IPS-11a (cell line): ENCODE measurements around the gene MARCHF2.
A peak's percentile ranks its signal among the peaks of the same experiment; 100 is the strongest.
"Not testable (repeated sequence)": the region's sequence is repeated elsewhere in the genome, so short reads cannot be mapped to it uniquely, and the experiment has no call there.

Experiments
- H3K4me3 ChIP-seq: one replicate; pipeline ENCODE4 v1.5.1; 2013; ENCODE audit warnings: low read depth, low read length, control low read depth

The MARCHF2 gene, protein sequence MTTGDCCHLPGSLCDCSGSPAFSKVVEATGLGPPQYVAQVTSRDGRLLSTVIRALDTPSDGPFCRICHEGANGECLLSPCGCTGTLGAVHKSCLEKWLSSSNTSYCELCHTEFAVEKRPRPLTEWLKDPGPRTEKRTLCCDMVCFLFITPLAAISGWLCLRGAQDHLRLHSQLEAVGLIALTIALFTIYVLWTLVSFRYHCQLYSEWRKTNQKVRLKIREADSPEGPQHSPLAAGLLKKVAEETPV

DNA sequence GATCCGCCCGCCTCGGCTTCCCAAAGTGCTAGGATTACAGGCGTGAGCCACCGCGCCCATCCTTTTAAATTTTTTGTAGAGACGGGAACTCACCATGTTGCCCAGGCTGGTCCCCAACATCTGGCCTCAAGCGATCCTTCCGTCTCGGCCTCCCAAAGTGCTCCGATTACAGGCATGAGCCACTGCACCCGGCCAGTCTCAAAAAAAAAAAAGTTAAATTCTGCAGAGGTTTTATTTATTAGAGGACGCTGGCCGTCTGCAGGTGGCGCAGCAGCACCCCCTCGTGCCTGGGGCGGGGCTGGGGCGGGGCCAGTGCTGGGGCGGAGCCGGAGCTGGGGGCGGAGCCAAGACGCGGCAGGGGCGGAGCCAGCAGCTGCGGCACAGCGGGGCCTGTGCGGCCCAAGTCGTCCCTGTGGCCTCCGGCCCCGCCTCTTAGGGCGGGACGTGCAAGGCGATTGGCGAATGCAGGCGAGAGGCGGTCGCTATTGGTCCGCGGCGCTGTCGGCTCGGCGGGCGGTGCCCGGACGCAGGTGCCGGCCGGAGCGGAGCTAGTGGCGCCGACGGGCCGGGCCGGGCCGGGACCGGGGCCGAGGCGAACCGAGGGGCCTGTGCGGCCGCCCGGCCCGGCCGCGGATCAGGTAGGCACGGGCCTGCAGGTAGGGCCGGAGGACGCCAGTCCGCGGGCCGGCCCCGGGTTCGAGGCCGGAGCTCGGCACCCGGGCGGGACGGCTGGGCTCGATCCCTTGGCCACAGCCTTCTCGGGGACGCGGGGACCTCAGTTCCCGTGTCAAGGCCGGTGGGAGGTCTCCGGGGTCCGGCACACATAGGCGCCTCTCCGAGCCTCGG lies at the start of gene MARCHF2:
TSS of gene MARCHF2 (plus strand) at position 523 of the 846 bp plus-strand sequence. CDS start 8,536 bp downstream, outside the sequence.
- peak within 1 kb of the TSS; percentile 63 for H3K4me3 ChIP-seq

DNA sequence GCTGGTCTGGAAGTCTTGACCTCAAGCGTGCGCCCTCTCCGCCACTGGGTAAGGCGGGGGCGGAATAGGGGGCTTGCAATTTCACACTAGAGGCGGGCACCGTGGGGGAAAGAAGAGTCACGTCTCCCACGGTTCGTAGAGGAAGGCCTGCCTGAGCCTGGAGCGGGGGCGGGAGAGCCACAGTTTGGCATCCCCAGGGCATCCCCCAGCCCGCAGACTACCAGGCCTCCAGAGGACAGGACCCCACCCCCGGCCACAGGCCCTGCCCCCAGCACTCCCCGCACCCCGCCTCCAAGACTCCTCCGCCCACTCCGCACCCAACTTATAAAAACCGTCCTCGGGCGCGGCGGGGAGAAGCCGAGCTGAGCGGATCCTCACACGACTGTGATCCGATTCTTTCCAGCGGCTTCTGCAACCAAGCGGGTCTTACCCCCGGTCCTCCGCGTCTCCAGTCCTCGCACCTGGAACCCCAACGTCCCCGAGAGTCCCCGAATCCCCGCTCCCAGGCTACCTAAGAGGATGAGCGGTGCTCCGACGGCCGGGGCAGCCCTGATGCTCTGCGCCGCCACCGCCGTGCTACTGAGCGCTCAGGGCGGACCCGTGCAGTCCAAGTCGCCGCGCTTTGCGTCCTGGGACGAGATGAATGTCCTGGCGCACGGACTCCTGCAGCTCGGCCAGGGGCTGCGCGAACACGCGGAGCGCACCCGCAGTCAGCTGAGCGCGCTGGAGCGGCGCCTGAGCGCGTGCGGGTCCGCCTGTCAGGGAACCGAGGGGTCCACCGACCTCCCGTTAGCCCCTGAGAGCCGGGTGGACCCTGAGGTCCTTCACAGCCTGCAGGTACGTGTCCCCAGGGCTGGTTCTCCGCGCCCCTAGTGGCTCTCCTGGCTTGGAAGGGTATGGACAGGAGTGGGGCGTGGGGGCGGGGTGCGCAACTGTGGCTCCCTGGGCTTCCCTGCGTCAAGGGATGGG lies 49.0 kb upstream of the MARCHF2 start, which contains the start of gene ANGPTL4:
TSS of gene ANGPTL4 (plus strand) at position 353 of the 969 bp plus-strand sequence. CDS start at position 520, 167 bp downstream.
- H3K4me3 ChIP-seq, result peak within 1 kb of the TSS; percentile 56

DNA sequence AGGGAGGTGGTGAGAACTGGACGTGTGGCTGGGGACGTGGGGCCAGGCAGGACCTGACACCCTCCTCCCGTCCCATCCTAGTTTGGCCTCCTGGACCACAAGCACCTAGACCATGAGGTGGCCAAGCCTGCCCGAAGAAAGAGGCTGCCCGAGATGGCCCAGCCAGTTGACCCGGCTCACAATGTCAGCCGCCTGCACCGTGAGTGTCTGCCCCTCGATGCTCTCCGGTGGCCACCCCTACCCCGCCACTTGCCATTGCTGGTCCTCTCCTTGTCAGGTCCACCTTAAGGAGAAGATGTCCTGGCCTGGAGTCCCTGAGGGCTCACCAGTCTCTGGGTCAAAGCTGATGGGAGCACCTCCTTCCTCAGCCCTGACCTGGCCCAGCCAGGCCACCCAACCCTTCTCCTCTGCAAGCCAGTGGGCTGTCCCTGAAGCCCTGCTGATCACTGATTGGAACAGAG lies 47.0 kb upstream of the MARCHF2 start:
- no peak overlapping the region for H3K4me3 ChIP-seq

DNA sequence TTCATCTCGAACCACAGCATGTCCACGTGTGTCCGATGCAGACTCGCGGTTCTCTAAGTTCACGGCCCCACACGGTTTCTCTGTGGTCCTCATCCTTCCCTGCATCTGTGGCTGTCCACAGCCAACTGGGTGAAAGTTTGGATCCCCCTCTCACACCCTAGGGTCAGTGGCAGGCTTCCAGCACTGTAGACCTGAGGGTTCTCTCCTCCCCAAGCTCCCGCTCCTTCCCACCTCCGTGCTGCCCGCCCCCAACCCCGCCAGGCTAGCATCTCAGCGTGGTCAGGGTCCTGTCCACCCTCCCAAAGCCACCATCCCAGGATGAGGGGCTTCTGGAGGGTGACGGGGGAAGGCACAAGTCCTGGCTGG lies 46.2 kb upstream of the MARCHF2 start:
- no peak overlapping the region for H3K4me3 ChIP-seq

DNA sequence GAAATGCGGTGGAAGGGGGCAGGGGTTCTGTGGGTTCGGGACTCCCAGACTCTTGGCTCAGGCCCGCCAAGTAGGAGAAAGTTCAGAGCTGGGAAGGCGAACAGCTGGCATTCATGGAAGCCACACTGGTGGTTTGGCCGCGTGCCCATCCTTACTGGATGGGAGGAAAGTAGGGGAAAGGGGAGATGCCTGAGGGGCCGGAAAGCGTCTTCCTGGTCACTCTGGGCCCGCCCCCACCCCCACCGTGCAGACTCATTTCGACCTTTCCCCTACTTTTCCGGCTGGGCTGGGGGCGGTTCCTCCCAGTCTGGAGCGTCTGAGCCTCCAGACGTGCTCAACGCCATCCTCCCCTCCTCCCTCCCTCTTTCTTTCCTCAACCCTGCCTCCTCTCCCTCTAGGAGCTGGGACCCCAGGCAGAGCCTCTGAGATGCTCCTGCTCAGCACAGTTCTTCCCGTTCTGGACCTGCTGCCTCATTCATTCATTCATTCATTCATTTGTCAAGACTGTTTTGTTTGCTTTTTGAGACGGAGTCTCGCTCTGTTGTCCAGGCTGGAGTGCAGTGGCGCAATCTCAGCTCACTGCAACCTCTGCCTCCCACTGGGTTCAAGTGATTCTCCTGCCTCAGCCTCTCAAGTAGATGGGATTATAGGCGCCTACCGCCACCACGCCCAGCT lies 45.6 kb upstream of the MARCHF2 start:
- no peak overlapping the region for H3K4me3 ChIP-seq

DNA sequence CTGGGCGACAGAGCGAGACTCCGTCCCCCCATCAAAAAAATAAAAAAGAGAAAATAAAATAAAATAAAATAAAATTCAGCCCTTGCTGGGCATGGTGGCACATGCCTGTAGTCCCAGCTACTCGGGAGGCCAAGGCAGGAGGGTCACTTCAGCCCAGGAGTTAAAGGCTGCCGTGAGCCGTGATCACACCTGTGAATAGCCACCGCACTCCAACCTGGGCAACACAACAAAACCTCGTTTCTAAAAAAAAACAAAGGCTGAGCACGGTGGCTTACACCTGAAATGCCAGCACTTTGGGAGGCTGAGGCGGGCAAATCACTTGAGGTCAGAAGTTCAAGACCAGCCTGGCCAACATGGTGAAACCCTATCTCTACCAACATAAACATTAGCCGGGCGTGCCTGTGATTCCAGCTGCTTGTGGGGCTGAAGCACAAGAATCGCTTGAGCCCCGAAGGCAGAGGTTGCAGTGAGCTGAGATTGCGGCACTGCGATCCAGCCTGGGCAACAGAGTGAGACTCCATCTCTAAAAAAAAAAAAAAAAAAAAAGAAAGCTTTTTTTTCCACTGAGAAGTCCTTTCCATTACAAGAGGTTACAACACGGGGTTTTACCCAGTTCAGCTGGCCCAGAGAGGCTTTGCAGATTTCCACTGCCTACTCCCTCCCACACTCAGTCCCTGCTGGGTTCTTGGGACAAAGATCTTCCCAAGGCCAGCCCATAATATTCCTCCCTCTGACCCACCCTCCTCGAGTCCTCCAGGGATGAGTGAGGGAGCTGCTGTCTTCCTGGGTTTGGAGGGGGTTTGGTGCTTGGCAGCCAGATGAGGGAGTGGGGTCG lies 42.7 kb upstream of the MARCHF2 start:
- H3K4me3 ChIP-seq, result no peak overlapping the region

DNA sequence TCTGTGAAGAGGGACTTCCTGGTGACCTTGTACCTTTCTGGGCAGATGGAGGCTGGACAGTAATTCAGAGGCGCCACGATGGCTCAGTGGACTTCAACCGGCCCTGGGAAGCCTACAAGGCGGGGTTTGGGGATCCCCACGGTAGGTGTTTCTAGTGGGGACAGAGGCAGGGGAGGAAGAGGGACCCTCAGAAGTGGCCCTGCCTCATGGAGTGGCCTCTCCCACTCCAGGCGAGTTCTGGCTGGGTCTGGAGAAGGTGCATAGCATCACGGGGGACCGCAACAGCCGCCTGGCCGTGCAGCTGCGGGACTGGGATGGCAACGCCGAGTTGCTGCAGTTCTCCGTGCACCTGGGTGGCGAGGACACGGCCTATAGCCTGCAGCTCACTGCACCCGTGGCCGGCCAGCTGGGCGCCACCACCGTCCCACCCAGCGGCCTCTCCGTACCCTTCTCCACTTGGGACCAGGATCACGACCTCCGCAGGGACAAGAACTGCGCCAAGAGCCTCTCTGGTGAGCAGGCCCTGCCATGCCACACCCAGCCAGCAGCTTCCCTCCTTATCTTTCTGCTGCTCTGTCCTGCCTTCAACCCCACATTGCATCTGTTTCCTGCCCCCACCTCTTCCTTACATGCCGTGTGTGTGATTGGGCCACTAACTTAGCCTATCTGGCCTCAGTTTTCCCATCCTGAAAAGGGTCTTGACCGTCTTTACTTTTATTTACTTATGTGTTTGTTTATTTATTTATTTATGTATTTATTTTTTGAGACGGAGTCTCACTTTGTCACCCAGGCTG lies 41.9 kb upstream of the MARCHF2 start:
- no peak overlapping the region for H3K4me3 ChIP-seq

DNA sequence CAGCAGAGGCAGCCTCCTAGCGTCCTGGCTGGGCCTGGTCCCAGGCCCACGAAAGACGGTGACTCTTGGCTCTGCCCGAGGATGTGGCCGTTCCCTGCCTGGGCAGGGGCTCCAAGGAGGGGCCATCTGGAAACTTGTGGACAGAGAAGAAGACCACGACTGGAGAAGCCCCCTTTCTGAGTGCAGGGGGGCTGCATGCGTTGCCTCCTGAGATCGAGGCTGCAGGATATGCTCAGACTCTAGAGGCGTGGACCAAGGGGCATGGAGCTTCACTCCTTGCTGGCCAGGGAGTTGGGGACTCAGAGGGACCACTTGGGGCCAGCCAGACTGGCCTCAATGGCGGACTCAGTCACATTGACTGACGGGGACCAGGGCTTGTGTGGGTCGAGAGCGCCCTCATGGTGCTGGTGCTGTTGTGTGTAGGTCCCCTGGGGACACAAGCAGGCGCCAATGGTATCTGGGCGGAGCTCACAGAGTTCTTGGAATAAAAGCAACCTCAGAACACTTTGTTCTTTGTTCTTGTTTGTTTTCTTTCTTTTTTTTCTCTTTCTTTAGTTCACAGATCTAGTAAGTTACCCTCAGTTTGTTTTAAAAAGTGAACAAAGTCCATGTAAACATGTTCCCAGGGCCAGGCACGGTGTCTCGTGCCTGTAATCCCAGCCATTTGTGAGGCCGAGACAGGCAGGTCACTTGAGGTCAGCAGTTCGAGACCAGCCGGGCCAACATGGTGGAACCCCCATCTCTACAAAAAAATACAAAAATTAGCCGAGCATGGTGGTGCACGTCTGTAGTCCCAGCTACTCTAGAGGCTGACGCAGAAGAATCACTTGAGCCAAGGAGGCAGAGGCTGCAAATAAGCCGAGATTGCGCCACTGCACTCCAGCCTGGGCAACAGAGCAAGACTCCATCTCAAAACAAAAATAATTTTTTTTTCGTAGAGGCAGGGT lies 39.0 kb upstream of the MARCHF2 start:
- H3K4me3 ChIP-seq, result no peak overlapping the region

DNA sequence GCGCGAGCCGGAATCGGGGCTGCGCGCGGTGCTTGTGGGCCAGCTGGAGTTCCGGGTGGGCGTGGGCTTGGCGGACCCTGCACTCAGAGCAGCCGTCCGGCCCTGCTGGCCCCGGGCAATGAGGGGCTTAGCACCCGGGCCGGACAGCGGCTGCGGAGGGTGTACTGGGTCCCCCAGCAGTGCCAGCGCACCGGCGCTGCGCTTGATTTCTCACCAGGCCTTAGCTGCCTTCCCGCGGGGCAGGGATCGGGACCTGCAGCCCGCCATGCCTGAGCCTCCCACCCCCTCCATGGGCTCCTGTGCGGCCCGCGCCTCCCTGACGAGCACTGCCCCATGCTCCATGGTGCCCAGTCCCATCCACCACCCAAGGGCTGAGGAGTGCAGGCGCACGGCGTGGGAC lies 37.3 kb upstream of the MARCHF2 start:
- H3K4me3 ChIP-seq, result not testable (repeated sequence)

DNA sequence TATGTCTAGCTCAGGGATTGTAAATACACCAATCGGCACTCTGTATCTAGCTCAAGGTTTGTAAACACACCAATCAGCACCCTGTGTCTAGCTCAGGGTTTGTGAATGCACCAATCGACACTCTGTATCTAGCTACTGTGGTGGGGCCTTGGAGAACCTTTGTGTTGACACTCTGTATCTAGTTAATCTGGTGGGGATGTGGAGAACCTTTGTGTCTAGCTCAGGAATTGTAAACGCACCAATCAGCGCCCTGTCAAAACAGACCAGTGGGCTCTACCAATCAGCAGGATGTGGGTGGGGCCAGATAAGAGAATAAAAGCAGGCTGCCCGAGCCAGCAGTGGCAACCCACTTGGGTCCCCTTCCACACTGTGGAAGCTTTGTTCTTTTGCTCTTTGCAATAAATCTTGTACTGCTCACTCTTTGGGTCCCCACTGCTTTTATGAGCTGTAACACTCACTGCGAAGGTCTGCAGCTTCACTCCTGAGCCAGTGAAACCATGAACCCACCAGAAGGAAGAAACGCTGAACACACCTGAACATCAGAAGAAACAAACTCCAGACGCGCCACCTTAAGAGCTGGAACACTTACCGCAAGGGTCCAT lies 36.6 kb upstream of the MARCHF2 start:
- H3K4me3 ChIP-seq, result not testable (repeated sequence)

DNA sequence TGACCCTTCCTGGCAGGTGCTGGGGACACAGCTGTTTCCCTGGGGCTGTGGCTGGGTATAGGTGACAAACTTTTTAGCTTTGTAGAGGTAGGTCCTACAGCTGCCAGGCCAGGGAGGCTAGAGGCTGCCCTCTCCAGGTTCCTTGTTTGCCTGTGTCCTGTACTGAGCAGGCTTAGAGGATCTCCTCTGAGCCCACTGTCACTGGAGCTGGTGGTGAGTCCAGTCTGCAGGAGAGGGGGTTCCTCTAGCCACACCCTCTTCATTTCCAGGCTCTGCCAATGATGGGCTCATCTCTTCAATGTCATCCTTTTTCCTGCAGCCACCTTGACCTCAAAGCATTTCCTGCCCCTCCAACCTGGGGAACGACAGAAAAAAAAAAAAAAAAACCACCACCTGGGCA lies 35.5 kb upstream of the MARCHF2 start:
- H3K4me3 ChIP-seq, result no peak overlapping the region

DNA sequence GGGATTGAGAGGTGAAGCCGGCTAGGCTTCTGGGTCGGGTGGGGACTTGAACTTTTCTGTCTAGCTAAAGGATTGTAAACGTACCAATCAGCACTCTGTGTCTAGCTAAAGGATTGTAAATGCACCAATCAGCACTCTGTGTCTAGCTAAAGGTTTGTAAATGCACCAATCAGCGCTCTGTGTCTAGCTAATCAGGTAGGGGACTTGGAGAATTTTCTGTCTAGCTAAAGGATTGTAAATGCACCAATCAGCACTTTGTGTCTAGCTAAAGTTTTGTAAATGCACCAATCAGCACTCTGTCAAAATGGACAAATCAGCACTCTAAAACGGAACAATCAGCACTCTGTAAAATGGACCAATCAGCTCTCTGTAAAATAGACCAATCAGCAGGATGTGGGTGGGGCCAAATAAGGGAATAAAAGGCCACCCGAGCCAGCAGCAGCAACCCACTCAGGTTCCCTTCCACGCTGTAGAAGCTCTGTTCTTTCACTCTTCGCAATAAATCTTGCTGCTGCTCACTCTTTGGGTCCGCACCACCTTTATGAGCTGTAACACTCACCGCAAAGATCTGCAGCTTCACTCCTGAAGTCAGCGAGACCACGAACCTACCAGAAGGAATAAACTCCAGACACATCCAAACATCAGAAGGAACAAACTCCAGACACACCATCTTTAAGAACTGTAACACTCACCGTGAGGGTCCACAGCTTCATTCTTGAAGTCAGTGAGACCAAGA lies 33.8 kb upstream of the MARCHF2 start:
- not testable (repeated sequence) for H3K4me3 ChIP-seq

DNA sequence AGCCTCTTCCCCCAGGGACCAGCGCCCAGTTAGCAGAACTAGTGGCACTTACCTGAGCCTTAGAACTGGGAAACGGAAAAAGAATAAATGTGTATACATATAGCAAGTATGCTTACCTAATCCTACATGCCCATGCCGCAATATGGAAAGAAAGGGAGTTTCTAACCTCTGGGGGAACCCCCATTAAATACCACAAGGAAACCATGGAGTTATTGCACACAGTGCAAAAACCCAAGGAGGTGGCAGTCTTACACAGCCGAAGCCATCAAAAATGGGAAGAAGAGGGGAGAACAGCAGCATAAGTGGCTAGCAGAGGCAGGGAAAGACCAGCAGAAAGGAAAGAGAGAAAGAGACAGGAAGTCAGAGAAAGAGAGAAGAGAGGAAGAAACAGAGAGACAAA lies 28.5 kb upstream of the MARCHF2 start:
- not testable (repeated sequence) for H3K4me3 ChIP-seq

DNA sequence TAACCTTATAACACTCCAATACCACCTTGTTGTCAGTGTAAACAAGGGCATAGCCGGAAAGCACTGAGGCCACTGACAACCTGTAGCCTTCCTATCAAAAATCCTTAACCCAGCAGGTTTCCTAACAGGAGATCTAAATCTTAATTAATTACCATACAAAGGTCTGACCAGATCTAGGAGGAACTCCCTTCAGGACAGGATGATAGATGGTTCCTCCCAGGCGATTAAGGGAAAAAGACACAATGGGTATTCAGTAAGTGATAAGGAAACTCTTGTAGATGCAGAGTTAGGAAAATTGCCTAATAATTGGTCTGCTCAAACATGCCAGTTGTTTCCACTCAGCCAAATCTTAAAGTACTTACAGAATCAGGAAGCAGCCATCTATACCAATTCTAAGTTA lies 28.0 kb upstream of the MARCHF2 start:
- not testable (repeated sequence) for H3K4me3 ChIP-seq

DNA sequence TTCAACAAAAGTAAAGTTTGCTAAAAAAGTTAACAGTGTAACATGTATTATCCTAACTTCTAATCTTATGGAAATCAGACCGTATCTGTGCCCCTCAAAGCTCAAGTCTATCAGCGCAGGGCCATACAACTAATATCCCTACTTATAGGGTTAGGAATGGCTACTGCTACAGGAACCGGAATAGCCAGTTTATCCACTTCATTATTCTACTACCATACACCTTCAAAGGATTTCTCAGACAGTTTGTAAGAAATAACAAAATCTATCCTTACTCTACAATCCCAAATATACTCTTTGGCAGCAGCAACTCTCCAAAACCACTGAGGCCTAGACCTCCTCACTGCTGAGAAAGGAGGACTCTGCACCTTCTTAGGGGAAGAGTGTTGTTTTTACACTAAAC lies 27.5 kb upstream of the MARCHF2 start:
- H3K4me3 ChIP-seq, result not testable (repeated sequence)

DNA sequence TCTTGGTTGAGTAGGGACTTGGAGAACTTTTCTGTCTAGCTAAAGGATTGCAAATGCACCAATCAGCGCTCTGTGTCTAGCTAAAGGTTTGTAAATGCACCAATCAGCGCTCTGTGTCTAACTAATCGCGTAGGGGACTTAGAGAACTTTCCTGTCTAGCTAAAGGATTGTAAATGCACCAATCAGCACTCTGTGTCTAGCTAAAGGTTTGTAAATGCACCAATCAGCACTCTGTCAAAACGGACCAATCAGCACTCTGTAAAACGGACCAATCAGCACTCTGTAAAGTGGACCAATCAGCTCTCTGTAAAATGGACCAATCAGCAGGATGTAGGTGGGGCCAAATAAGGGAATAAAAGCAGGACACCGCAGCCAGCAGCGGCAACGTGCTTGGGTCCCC lies 26.7 kb upstream of the MARCHF2 start:
- not testable (repeated sequence) for H3K4me3 ChIP-seq

DNA sequence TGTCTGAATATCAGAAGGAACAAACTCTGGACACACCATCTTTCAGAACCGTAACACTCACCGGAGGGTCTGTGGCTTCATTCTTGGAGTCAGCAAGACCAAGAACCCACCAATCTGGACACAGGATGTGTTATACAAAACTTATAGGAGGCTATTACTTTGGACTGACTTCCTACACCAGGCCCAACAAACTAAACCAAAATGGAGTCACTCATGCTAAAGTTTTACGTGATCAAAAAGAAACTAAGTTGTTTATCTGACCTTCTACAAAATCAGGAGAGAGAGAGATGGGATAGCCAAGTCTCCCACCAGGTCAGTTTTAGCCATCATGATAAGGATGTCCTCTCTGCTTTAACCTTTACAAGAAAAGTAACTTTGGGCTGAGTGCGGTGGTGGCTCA lies 26.1 kb upstream of the MARCHF2 start:
- no peak overlapping the region for H3K4me3 ChIP-seq
